ENCODE measurements around the gene OPCML.

Gene OPCML

GRCh38 chr11:132910011-132910760 lies 622.1 kb downstream of the OPCML start:
- no peak for DNase-seq
- no peaks in the 10 kb centered on the region for H3K27me3 ChIP-seq (ENCODE audit: insufficient read depth, low read depth, severe bottlenecking)
- no peaks in the 10 kb centered on the region for H3K9me3 ChIP-seq (ENCODE audit: severe bottlenecking)
- no peak overlapping the region for H3K4me3 ChIP-seq (ENCODE audit: low read depth, low read length)
- no peak overlapping the region for H3K27ac ChIP-seq
- TF ChIP-seq CTCF (IDR thresholded peaks at IDR 0.05; ENCODE audit: low read depth, low read length) = no peak
- H3K36me3 ChIP-seq = no peaks in the 10 kb centered on the region

- DNase-seq = no peak
- Histone ChIP-seq H3K4me3 (ENCODE audit: low read depth, low read length) (no peak overlapping the region), H3K36me3 (no peaks in the 10 kb centered on the region), H3K9me3 (ENCODE audit: severe bottlenecking) (no peaks in the 10 kb centered on the region), H3K27me3 (ENCODE audit: insufficient read depth, low read depth, severe bottlenecking) (no peaks in the 10 kb centered on the region), H3K27ac (no peak overlapping the region)
- TF ChIP-seq CTCF (IDR thresholded peaks at IDR 0.05; ENCODE audit: low read depth, low read length) = no peak
Measured at GRCh38 chr11:132909021-132909606, 623.2 kb downstream of the OPCML start.

- Histone ChIP-seq H3K4me3 (ENCODE audit: low read depth, low read length) (no peak overlapping the region), H3K9me3 (ENCODE audit: severe bottlenecking) (no peaks in the 10 kb centered on the region), H3K27ac (no peak overlapping the region), H3K36me3 (no peaks in the 10 kb centered on the region), H3K27me3 (ENCODE audit: insufficient read depth, low read depth, severe bottlenecking) (no peaks in the 10 kb centered on the region)
- no peak for DNase-seq
- no peak for TF ChIP-seq CTCF (IDR thresholded peaks at IDR 0.05; ENCODE audit: low read depth, low read length)
Measured at GRCh38 chr11:132908414-132908810, 623.9 kb downstream of the OPCML start.

- Histone ChIP-seq H3K27ac (no peak overlapping the region), H3K36me3 (no peaks in the 10 kb centered on the region), H3K27me3 (ENCODE audit: insufficient read depth, low read depth, severe bottlenecking) (no peaks in the 10 kb centered on the region), H3K4me3 (ENCODE audit: low read depth, low read length) (no peak overlapping the region), H3K9me3 (ENCODE audit: severe bottlenecking) (no peaks in the 10 kb centered on the region)
- TF ChIP-seq CTCF (IDR thresholded peaks at IDR 0.05; ENCODE audit: low read depth, low read length) = no peak
- no peak for DNase-seq
Measured at GRCh38 chr11:132907651-132908413, 624.5 kb downstream of the OPCML start.

- Histone ChIP-seq H3K9me3 (ENCODE audit: severe bottlenecking) (no peaks in the 10 kb centered on the region), H3K27ac (no peak overlapping the region), H3K4me3 (ENCODE audit: low read depth, low read length) (no peak overlapping the region), H3K27me3 (ENCODE audit: insufficient read depth, low read depth, severe bottlenecking) (no peaks in the 10 kb centered on the region), H3K36me3 (no peaks in the 10 kb centered on the region)
- no peak for DNase-seq
- no peak for TF ChIP-seq CTCF (IDR thresholded peaks at IDR 0.05; ENCODE audit: low read depth, low read length)
Measured at GRCh38 chr11:132904607-132905006, 627.7 kb downstream of the OPCML start.

All from WERI-Rb-1 (cell line).